ENCODE data around the gene PDE4D.

DNA sequence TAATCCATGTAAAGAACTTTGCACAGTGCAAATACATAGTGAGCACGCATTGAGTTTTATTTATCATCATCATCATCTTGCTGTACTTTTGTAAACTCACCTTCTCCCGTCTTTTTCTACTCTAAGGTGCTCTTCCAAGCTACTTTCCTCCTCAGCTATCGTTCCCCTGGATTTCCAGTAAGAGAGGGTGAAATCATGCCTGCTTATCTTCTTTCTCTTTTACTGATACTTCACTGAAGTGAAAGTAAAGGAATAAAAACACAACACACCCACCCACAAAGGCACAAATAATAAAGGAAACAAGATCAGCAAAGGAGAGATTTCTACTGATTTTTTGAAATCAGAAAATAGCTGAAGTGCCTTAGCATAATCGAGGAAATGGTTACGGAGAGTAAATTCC, 800.8 kb downstream of the PDE4D start:
- TF ChIP-seq, protein P1, sequence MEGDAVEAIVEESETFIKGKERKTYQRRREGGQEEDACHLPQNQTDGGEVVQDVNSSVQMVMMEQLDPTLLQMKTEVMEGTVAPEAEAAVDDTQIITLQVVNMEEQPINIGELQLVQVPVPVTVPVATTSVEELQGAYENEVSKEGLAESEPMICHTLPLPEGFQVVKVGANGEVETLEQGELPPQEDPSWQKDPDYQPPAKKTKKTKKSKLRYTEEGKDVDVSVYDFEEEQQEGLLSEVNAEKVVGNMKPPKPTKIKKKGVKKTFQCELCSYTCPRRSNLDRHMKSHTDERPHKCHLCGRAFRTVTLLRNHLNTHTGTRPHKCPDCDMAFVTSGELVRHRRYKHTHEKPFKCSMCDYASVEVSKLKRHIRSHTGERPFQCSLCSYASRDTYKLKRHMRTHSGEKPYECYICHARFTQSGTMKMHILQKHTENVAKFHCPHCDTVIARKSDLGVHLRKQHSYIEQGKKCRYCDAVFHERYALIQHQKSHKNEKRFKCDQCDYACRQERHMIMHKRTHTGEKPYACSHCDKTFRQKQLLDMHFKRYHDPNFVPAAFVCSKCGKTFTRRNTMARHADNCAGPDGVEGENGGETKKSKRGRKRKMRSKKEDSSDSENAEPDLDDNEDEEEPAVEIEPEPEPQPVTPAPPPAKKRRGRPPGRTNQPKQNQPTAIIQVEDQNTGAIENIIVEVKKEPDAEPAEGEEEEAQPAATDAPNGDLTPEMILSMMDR (IDR thresholded peaks at IDR 0.05): no peak
- TF ChIP-seq POLR2A (IDR thresholded peaks at IDR 0.05): no peak
